Stimulated activated CD4-positive, alpha-beta T cell treated with anti-CD3 and anti-CD28 coated beads, Interleukin-2, amount 100 ng/mL, for 48 hours (primary cell): Measurements from ENCODE around the gene SLC41A3.
"Not testable (repeated sequence)": the region's sequence is repeated elsewhere in the genome, so short reads cannot be mapped to it uniquely, and the experiment has no call there.

Experiments used
- DNase-seq, 2 donors: peaks; one replicate each; pipeline ENCODE4 v3.0.0-alpha.2; 2020

The SLC41A3 gene

GRCh38 chr3:125975245-125976002 is 108.5 kb downstream of the SLC41A3 start:
- DNase-seq: not testable (repeated sequence)

GRCh38 chr3:125971997-125972944 is 111.7 kb downstream of the SLC41A3 start:
- peak in 1 of 2 donors; percentile 1 for DNase-seq

GRCh38 chr3:125968701-125969592 is 115.0 kb downstream of the SLC41A3 start, which contains the start of gene ROPN1B:
TSS of gene ROPN1B (plus strand) at chr3:125969178. CDS start at chr3:125972055, 2,877 bp downstream.
- DNase-seq: not testable (repeated sequence)

DNA sequence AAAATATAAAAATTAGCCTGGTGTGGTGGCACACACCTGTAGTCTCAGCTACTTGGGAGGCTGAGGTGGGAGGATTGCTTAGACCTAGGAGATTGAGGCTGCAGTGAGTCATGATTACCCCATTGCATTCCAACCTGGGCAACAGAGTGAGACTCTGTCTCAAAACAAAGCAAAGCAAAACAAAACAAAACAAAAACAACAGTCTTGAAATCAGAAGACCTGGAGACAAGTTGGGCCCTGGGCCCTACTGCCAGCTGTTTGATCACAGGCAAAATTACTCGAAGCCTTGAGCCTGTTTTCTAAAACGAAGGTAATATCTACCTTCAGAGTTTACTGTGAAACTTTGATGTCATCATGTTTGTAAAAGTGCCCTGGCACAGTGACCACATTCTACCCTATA is 115.8 kb downstream of the SLC41A3 start:
- not testable (repeated sequence) for DNase-seq

GRCh38 chr3:125967156-125967555 is 116.8 kb downstream of the SLC41A3 start:
- no peak for DNase-seq

- no peak for DNase-seq
These were observed 118.4 kb downstream of the SLC41A3 start for GRCh38 chr3:125965505-125965904.

- DNase-seq: not testable (repeated sequence)
These were observed 120.1 kb downstream of the SLC41A3 start for GRCh38 chr3:125963834-125964233.

DNA sequence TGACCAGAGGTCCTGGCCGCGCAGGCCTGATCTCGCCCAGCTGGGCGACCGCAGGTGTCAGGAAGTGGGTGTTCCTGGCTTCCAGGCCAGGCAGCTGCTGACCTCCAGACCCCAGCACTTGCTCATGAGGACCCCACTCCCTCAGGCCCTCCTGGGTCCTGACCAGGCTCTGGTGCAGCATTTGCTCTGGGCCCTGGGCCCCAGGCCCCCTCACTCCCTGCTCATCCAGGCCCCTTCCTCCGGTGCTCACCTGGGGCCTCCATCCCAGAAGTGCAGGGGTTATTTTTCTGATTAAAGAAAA is 122.7 kb downstream of the SLC41A3 start:
- DNase-seq: no peak

DNA sequence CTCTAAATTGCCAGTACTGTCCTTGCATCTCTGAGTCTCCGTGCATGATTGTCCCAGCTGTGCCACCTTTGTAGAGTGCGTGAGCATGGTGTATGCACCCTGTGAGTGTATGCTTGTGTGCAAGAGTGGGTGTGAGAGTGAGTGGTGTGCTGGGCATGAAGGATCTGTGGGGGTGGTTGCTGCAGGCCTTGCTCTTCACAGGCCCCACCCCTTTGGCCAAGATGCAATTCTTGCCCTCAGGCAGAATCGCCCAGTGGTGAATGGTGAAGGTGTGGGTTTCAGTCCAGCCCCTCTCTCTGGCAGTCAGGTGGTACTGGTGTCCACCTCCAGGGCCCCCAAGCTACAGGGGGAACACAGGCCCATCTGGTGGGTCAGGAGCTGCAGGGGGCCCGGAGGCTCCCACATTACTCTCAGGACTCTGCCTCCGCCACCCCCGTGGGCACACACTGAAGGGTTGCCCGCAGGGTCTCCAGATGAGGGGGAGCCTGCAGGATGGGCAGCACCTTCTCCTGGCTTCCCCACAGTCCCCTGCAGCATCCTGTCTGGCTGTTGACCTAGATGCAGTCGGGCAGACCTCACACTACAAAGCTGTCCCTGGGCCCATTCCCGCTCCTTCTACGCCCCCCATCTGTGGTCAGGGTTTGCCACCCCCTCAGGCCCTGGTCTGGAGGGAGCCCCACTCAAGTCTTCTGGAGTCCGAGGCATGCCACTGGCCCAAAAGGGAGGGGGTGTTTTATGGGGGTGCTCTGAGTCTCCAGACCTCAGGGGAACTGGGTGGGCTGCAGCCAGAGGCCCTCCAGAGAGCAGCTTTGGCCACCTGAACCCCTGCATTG is 123.3 kb downstream of the SLC41A3 start:
- DNase-seq: no peak

DNA sequence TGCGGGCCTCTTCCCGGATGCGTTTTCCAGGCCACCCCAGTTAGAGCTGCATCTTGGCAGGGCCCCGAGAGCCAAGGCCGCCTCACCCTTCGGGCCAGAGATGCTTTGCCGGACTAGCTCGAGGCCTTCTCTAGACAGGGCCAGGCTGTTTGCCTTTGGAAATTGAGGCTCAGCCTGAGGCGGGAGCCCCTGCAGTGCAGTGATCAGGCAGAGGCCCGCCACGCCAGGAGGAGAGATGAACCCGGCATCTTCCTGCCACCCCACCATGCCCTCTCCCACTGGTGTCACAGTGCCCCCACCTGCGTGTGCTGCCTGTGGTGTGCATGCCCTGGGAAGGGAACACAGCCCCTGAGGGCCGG is 123.9 kb downstream of the SLC41A3 start:
- no peak for DNase-seq

DNA sequence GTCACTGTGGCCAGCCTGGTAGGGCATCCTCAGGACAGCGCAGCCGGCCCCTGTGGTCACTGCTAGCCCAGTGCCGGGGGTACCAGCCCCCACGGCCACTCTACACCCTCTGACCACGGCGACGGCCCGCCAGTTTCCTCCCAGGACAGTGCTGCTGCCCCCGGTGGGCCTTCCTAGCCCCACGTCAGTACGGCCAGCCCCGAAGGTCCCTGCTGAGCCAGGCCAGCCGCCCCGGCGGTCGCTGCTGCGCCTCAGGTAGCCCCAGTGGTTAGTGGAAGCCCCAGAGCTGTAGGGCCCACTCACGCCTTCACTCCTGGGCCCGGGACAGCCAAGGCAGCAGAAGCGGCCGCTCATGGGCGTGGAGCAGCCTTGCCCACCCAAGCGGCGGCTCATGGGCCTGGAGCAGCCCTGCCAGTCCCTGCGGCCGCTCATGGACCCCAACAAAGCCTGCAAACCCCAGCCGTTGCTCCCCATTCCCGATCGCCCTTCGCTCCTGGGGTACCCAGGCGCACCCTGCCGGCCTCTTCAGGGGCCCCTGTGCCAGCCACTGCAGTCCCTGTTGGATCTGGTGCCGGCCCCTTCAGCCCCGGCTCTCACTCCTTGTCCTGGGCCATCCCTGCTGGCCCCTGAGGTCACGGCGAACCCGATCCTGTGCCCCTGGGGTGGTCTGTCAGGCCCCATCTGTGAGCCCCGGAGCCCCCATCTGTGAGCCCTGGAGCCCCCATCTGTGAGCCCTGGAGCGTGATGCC is 124.4 kb downstream of the SLC41A3 start:
- DNase-seq: no peak

GRCh38 chr3:125958511-125959316 is 125.2 kb downstream of the SLC41A3 start:
- DNase-seq: no peak

- no peak for DNase-seq
These were observed 126.0 kb downstream of the SLC41A3 start for GRCh38 chr3:125957674-125958510.

DNA sequence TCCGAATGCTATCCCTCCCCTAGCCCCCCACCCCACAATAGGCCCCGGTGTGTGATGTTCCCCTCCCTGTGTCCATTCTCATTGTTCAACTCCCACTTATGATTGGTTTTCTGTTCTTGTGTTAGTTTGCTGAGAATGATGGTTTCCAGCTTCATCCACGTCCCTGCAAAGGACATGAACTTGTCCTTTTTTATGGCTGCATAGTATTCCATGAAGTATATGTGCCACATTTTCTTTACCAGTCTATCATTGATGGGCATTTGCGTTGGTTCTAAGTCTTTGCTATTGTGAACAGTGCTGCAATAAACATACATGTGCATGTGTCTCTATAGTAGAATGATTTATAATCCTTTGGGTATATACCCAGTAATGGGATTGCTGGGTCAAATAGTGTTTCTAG is 126.9 kb downstream of the SLC41A3 start:
- DNase-seq: not testable (repeated sequence)
